Measurements from ENCODE around the gene TP63.

DNA sequence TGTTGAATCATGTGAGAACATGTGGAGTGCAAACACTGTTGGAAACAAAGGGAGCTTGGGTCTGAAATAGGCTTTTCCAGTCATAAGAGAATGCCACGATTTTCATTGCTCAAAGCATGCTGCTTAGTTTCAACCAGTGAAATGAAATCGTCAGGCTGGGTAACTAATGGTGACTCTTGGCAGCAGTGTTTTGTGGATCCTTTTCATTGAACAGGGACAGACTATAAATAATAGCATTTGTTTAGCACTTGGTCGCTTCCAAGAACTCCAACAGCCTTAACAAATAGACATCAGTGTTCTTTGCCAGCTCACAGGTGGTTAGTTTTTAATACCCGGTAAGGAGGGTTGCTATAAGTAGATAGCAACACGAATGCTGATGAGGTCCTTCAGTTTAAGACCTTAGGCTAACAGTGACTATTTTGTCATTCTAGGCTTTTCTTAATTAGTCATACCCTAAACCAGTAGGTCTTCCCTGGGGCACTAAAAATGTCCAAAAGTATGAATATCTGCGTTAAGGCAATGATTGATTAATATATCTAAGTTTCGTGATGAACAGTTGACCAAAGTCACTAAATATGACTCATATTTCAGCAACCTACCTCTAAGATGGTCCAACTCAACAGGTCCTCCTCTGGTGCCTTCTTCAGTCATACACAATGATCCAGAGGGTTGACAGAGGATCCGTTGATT, 15.8 kb downstream of the TP63 start:
- TF ChIP-seq, protein P1, sequence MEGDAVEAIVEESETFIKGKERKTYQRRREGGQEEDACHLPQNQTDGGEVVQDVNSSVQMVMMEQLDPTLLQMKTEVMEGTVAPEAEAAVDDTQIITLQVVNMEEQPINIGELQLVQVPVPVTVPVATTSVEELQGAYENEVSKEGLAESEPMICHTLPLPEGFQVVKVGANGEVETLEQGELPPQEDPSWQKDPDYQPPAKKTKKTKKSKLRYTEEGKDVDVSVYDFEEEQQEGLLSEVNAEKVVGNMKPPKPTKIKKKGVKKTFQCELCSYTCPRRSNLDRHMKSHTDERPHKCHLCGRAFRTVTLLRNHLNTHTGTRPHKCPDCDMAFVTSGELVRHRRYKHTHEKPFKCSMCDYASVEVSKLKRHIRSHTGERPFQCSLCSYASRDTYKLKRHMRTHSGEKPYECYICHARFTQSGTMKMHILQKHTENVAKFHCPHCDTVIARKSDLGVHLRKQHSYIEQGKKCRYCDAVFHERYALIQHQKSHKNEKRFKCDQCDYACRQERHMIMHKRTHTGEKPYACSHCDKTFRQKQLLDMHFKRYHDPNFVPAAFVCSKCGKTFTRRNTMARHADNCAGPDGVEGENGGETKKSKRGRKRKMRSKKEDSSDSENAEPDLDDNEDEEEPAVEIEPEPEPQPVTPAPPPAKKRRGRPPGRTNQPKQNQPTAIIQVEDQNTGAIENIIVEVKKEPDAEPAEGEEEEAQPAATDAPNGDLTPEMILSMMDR (IDR thresholded peaks at IDR 0.05): no peak
- TF ChIP-seq POLR2A (IDR thresholded peaks at IDR 0.05): no peak
